HCT116 (cell line): Measurements from ENCODE around the gene ROMO1. TPM values are rescaled to one million over a fixed set of nuclear protein-coding genes. Genes with fewer than 3 reads are reported as not detected.

ENCODE experiments used
- ATAC-seq: fragments of 200-7000 bp; cut with Tn5 transposase; 2 replicates; pipeline ENCODE4 v1.9.1; 2020; ENCODE audit warnings: mild to moderate bottlenecking, moderate library complexity
- BruUV-seq: library from RNA; stranded (reverse); fragments of 400-500 nt; replicated peaks from 2 replicates; lab custom pipeline; 2021; lab: Mats Ljungman, UMichigan
- CTCF ChIA-PET: fragments of 300-600 bp; sonication (Branson Sonifier 250); formaldehyde crosslinking; loops from one replicate; lab custom pipeline; 2021; ENCODE audit warnings: antibody characterized with exemption; lab: Charles Lee
- POLR2A ChIA-PET: fragments of 300-600, 350-600 bp; sonication (Branson Sonifier 250); formaldehyde crosslinking; loops from one replicate; lab custom pipeline; 2021; ENCODE audit warnings: antibody characterized with exemption; lab: Charles Lee
- RAD21 ChIA-PET, 2 experiments: fragments of 300-600 bp; sonication (Branson Sonifier 250); formaldehyde crosslinking; loops; one replicate each; lab custom pipeline; 2023; ENCODE audit warnings: low total read pairs in 2 of 2; ENCODE audit not compliant: uncharacterized antibody in 2 of 2, unreplicated experiment in 2 of 2, low non-redundant PET in 1 of 2; lab: Charles Lee
- DNase-seq: peaks from one replicate; pipeline ENCODE4 v3.0.0-alpha.2; 2010; ENCODE audit warnings: low read depth, low spot score
- H2AFZ ChIP-seq: fragments of 200-600 bp; shearing (Covaris generic), sonication (generic); 2 replicates; pipeline ENCODE4 v1.6.1; 2017; ENCODE audit warnings: low read depth, mixed run types, mixed read lengths, antibody characterized with exemption, low read length; ENCODE audit not compliant: poor library complexity, severe bottlenecking
- H3K27ac ChIP-seq: 2 replicates; pipeline ENCODE4 v1.5.1; 2012; ENCODE audit warnings: low read depth, low read length
- H3K27me3 ChIP-seq: fragments of 200-600 bp; sonication (generic); 2 replicates; pipeline ENCODE4 v1.6.1; 2016; ENCODE audit warnings: mixed run types, low read length, mixed read lengths; ENCODE audit not compliant: insufficient read depth
- H3K36me3 ChIP-seq, 2 experiments: fragments of 200-500 bp in 1 of 2; fragments of 200-600 bp in 1 of 2; sonication (Bioruptor generic) in 1 of 2; sonication (generic) in 1 of 2; 2 replicates each; pipeline versions ENCODE4 v1.5.1 to v1.6.1; 2014 to 2016; ENCODE audit warnings: low read length in 2 of 2, inconsistent platforms in 1 of 2, mixed read lengths in 1 of 2, mixed run types in 1 of 2; ENCODE audit not compliant: insufficient read depth in 2 of 2, control insufficient read depth in 1 of 2
- H3K4me1 ChIP-seq, 2 experiments: fragments of 200-600 bp in 1 of 2; sonication (generic) in 1 of 2; 2 replicates each; pipeline versions ENCODE4 v1.5.1 to v1.6.1; 2012 to 2017; ENCODE audit warnings: low read length in 2 of 2, inconsistent platforms in 1 of 2, mild to moderate bottlenecking in 1 of 2, mixed read lengths in 1 of 2, mixed run types in 1 of 2, moderate library complexity in 1 of 2; ENCODE audit not compliant: insufficient read depth in 2 of 2, control insufficient read depth in 1 of 2
- H3K4me2 ChIP-seq: fragments of 200-600 bp; sonication (generic); 2 replicates; pipeline ENCODE4 v1.6.1; 2017; ENCODE audit warnings: mixed run types, low read length, mixed read lengths
- H3K4me3 ChIP-seq, 2 experiments: fragments of 200-600 bp in 1 of 2; sonication (generic) in 1 of 2; replicated peaks in 1 of 2; 2 replicates each; pipeline ENCODE4 v1.5.1; 2011 to 2016; ENCODE audit warnings: low read length in 2 of 2, control low read depth in 1 of 2, low read depth in 1 of 2, mild to moderate bottlenecking in 1 of 2, mixed read lengths in 1 of 2, mixed run types in 1 of 2
- H3K79me2 ChIP-seq: fragments of 200-600 bp; sonication (generic); 2 replicates; pipeline ENCODE4 v1.6.1; 2017; ENCODE audit warnings: mild to moderate bottlenecking, mixed run types, low read length, moderate library complexity, mixed read lengths; ENCODE audit not compliant: insufficient read depth
- H3K9ac ChIP-seq: fragments of 200-600 bp; sonication (generic); 2 replicates; pipeline ENCODE4 v1.6.1; 2016; ENCODE audit warnings: low read length, mixed read lengths
- H3K9me2 ChIP-seq: fragments of 200-600 bp; sonication (generic), shearing (Covaris generic); 2 replicates; pipeline ENCODE4 v1.6.1; 2017; ENCODE audit warnings: mixed run types, mild to moderate bottlenecking, moderate library complexity; ENCODE audit not compliant: insufficient read depth
- H3K9me3 ChIP-seq, 2 experiments: fragments of 200-500 bp in 1 of 2; fragments of 200-600 bp in 1 of 2; sonication (Bioruptor generic) in 1 of 2; sonication (generic) in 1 of 2; 2 replicates each; pipeline ENCODE4 v1.6.1; 2014 to 2017; ENCODE audit warnings: low read length in 2 of 2, mixed read lengths in 2 of 2, inconsistent platforms in 1 of 2, low read depth in 1 of 2, mild to moderate bottlenecking in 1 of 2, mixed run types in 1 of 2, moderate library complexity in 1 of 2; ENCODE audit not compliant: control insufficient read depth in 1 of 2, insufficient read depth in 1 of 2
- H4K20me1 ChIP-seq: fragments of 200-600 bp; sonication (generic), shearing (Covaris generic); 2 replicates; pipeline ENCODE4 v1.6.1; 2017; ENCODE audit warnings: mixed run types, mild to moderate bottlenecking, moderate library complexity; ENCODE audit not compliant: insufficient read depth
- CEBPB ChIP-seq: IDR thresholded peaks from 2 replicates; pipeline ENCODE4 v1.6.1; 2012; ENCODE audit warnings: low read depth
- EGR1 ChIP-seq: IDR thresholded peaks from 2 replicates; pipeline ENCODE4 v1.6.1; 2012; ENCODE audit warnings: low read depth
- ELF1 ChIP-seq: IDR thresholded peaks from 2 replicates; pipeline ENCODE4 v1.6.1; 2012; ENCODE audit warnings: low read depth, borderline replicate concordance
- EZH2 ChIP-seq: fragments of 200-600 bp; sonication (generic); IDR thresholded peaks from 2 replicates; pipeline ENCODE4 v1.6.1; 2017; ENCODE audit warnings: antibody characterized with exemption, mixed run types
- FOSL1 ChIP-seq: IDR thresholded peaks from 2 replicates; pipeline ENCODE4 v1.6.1; 2012; ENCODE audit warnings: low read depth
- JUND ChIP-seq: IDR thresholded peaks from 2 replicates; pipeline ENCODE4 v1.6.1; 2012
- POLR2A ChIP-seq: IDR thresholded peaks from 2 replicates; pipeline ENCODE4 v1.7.0; 2011; ENCODE audit warnings: borderline replicate concordance; ENCODE audit not compliant: insufficient read depth, insufficient read length; ENCODE audit errors: extremely low read depth
- POLR2AphosphoS5 ChIP-seq: IDR thresholded peaks from 2 replicates; pipeline ENCODE4 v1.6.1; 2011; ENCODE audit warnings: mild to moderate bottlenecking, low read depth, low read length, moderate library complexity
- RAD21 ChIP-seq: IDR thresholded peaks from 2 replicates; pipeline ENCODE4 v1.6.1; 2012; ENCODE audit warnings: low read depth, mild to moderate bottlenecking
- REST ChIP-seq: IDR thresholded peaks from 2 replicates; pipeline ENCODE4 v1.6.1; 2012; ENCODE audit warnings: low read depth
- SIN3A ChIP-seq: IDR thresholded peaks from 2 replicates; pipeline ENCODE4 v1.6.1; 2012; ENCODE audit warnings: low read depth
- SP1 ChIP-seq: IDR thresholded peaks from 2 replicates; pipeline ENCODE4 v1.6.1; 2012; ENCODE audit warnings: low read depth
- SRF ChIP-seq: IDR thresholded peaks from 2 replicates; pipeline ENCODE4 v1.6.1; 2012; ENCODE audit warnings: low read depth
- YY1 ChIP-seq: IDR thresholded peaks from 2 replicates; pipeline ENCODE4 v1.6.1; 2011; ENCODE audit warnings: low read length, low read depth, moderate library complexity, mild to moderate bottlenecking; ENCODE audit not compliant: insufficient replicate concordance; ENCODE audit errors: extremely low read depth
- ZFX ChIP-seq: fragments of 450-650 bp; IDR thresholded peaks from 2 replicates; pipeline ENCODE4 v1.6.1; 2017
- ZNF274 ChIP-seq: fragments of 200-500 bp; sonication (Bioruptor generic); IDR thresholded peaks from 2 replicates; pipeline ENCODE4 v1.6.1; 2014; ENCODE audit warnings: mild to moderate bottlenecking, low read depth, low read length, inconsistent platforms
- intact Hi-C: fragments of 100-400 bp; cut with micrococcal nuclease; formaldehyde crosslinking; loops from 2 replicates; pipeline ENCODE4 v1.10.0; 2022
- total RNA-seq: library from RNA; stranded (reverse); gene quantifications from one replicate; pipeline ENCODE4 v1.2.1, GENCODE V29; 2021; ENCODE audit not compliant: unreplicated experiment

Gene ROMO1
- total RNA-seq, 1 experiment from 2014 or later, result 167 TPM

DNA sequence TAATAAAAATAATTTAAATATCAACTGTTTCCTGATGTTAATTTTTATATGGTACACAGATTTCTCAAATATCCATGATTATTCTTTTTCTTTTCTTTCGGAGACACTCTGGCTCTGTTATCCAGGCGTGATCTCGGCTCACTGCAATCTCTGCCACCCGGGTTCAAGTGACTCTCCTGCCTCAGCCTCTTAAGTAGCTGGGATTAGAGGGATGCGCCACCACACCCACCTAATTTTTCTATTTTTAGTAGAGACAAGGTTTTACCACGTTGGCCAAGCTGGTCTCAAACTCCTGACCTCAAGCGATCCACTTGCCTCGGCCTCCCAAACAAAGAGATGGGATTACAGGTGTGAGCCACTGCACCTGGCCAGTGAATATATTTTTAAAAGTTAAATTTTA, 20.5 kb downstream of the ROMO1 start:
- Histone ChIP-seq H3K36me3 (peaks cover 82 to 90% of the 10 kb centered on the region in 2 experiments), H2AFZ (no peak overlapping the region), H3K9me3 (no peaks in the 10 kb centered on the region), H3K9ac (no peak overlapping the region), H4K20me1 (peaks cover 44% of the 10 kb centered on the region), H3K9me2 (no peaks in the 10 kb centered on the region), H3K4me2 (no peak overlapping the region), H3K4me1 (no peaks in the 10 kb centered on the region), H3K27ac (no peak overlapping the region), H3K4me3 (no peak overlapping the region), H3K79me2 (peaks cover 100% of the 10 kb centered on the region), H3K27me3 (no peaks in the 10 kb centered on the region)
- ATAC-seq, result no peak
- CTCF ChIA-PET, result no interaction called here
- intact Hi-C loops, result loop anchor here (1.0 kb wide), 1 partner anchor 40 kb away; no protein-coding TSS in a partner anchor
- RAD21 ChIA-PET, result no interaction called here
- TF ChIP-seq EGR1, result no peak
- TF ChIP-seq JUND, result no peak
- no peak for TF ChIP-seq RAD21
- TF ChIP-seq SRF, result no peak
- no peak for TF ChIP-seq ZFX
- TF ChIP-seq CEBPB, result no peak
- no peak for TF ChIP-seq POLR2AphosphoS5
- no peak for TF ChIP-seq FOSL1
- TF ChIP-seq SIN3A, result no peak
- DNase-seq, result no peak
- no TSS peak for BruUV-seq
- POLR2A ChIA-PET, result interaction anchor here (0.7 to 1.6 kb wide), 4 partner anchors 11 to 22 kb away, joined by 3 to 5 read pairs (median 4); partner anchors contain the start of gene RBM39

- Histone ChIP-seq H3K27me3 (no peaks in the 10 kb centered on the region), H3K79me2 (peaks cover 100% of the 10 kb centered on the region), H3K36me3 (peaks cover 81 to 90% of the 10 kb centered on the region in 2 experiments), H2AFZ (no peak overlapping the region), H3K4me3 (no peak overlapping the region), H3K9me3 (no peaks in the 10 kb centered on the region), H3K9ac (no peak overlapping the region), H4K20me1 (peaks cover 45% of the 10 kb centered on the region), H3K4me1 (no peaks in the 10 kb centered on the region), H3K27ac (no peak overlapping the region), H3K4me2 (no peak overlapping the region), H3K9me2 (no peaks in the 10 kb centered on the region)
- TF ChIP-seq ELF1 (no peak), FOSL1 (no peak), YY1 (no peak), REST (no peak), EZH2 (no peak), SP1 (no peak), POLR2A (no peak), CEBPB (no peak), ZNF274 (no peak), JUND (no peak), SIN3A (no peak)
- ChIA-PET CTCF (no interaction called here), RAD21 (no interaction called here), POLR2A (interaction anchor here (0.7 to 1.6 kb wide), 3 partner anchors 10 to 22 kb away, joined by 3 to 5 read pairs (median 4); partner anchors contain the start of gene RBM39)
- no TSS peak for BruUV-seq
- DNase-seq (no peak), ATAC-seq (no peak)
- intact Hi-C loops, result no loop called here
Measured at GRCh38 chr20:35720165-35721123, 21.2 kb downstream of the ROMO1 start.
